HG03175 (cell line): Measurements from ENCODE around the gene ARHGAP25.
"Not testable (repeated sequence)": the region's sequence is repeated elsewhere in the genome, so short reads cannot be mapped to it uniquely, and the experiment has no call there.

Experiments
- ATAC-seq: cut with Tn5 transposase; IDR thresholded peaks from one replicate; pipeline ENCODE4 v1.9.1; 2021; ENCODE audit warnings: mild to moderate bottlenecking, moderate library complexity; ENCODE audit not compliant: unreplicated experiment

ARHGAP25 gene

GRCh38 chr2:68790600-68790999, 56.0 kb downstream of the ARHGAP25 start:
- no peak for ATAC-seq

- no peak for ATAC-seq
These were observed 57.3 kb downstream of the ARHGAP25 start for GRCh38 chr2:68791914-68792313.

DNA sequence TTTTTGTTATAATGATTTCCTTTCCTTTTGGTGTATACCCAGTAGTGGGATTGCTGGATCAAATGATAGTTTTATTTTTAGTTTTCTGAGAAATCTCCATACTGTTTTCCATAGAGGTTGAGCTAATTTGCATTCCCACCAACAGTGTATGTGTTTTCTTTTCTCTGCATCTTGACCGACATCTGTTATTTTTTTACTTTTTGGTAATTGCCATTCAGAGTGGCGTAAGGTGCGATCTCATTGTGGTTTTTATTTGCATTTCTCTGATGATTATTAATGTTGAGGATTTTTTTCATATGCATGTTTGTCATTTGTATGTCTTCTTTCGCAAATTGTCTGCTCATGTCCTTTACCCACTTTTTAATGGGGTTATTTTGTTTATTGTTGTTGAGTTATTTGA, 58.1 kb downstream of the ARHGAP25 start:
- no peak for ATAC-seq

DNA sequence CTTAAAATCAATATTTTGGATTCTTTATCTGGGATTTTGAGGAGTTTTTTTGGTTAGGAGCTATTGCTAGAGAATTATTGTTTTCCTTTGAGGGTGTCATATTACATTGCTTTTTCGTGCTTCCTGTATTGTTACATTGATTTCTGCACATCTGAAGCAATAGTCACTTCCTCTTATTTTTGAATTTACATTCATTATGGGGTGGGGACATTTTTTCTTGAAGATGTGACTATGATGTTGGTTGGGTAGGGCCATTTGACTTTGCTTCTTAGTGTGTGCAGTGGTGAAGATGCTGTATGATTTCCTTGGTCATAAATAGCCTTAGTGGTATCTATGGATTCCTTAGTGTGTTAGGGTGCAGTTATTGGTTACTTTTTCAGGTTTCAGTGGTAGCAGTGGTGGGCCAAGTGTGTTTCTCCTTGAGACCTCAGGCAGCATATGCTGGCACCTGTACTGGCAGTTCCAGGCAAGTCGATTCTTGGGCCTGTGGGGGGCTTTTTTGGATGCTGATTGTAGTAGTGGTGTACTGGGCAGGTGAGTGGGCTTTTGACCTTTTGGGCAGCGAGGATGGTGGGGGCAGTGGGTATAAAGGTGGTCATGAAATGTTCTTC, 61.8 kb downstream of the ARHGAP25 start:
- no peak for ATAC-seq

GRCh38 chr2:68798569-68798968, 64.0 kb downstream of the ARHGAP25 start:
- no peak for ATAC-seq

DNA sequence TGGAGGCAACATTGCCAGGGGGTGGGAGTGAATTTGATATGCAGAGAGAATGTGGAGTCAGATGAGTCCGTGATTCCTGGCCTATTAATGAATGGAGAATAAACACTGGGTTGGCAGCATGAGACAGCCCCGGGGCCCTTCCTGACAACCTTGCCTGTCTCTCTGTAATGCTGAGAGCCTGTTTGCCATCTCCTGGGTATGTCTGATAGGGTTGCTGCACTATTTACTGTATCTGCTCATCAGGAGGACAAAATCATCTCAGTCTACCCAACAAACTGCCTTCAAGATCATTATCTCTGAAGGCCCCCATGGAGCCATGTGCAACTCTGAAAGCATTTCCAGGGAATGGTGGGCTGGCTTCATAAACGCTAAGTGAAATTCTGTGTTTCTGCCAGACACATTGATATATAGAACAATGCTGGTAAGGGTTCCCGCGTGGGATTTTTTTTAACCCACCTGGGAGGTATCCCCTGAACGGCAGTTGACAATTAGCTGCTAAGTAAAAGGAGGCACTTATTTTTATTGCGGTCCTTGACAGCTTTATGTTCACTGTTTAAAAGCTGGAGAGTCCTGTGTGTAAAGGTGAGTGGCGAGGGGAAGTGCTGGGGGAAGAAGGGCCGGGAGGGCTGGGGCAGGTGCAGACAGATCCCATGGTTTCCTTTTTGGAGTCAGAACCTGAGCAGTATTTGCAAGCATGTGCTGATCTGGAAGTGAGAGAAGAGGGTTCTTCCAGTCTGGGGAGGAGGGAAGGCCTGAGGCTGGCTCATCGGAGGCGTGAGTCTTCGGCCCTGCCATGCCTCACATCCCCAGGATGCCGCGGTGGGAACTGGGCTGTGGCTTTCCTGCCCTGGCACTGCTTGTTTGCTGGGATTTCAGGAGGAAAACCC, 64.8 kb downstream of the ARHGAP25 start:
- ATAC-seq, result no peak

DNA sequence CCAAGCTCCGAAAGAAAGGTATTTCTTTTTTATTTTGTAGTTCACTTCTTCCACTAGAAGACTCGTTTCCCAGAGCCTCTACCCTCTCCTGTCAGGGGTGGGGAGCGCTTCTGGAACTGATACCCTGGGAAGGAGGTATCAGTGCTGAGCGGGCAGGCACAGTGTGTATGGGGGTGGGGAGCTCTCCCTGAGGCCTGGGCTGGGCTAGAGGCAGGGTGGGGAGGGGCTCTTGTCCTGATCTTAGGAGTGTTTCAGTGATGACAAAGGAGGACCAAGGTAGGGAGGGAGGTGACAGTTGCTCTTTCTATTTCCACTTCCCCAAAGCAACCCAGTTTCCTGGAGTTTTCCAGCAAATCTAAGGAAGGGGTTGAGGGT, 65.4 kb downstream of the ARHGAP25 start:
- no peak for ATAC-seq

DNA sequence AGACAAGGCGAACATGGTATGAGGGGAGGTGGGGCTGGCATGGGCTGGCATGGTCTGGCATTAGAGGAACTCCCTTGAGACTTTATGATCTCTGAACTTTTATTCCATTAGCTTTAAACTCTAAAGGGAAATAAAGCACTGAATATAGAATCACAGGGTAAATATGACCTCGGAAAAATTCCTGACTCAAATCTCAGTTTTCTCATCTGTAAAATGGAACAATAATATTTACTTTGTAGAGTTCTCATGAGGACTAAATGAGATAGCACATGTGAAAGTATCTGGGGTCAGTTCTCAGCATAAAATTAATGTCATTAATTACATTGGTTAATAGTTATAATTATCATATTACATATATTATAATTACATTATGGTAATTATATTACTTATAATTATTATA, 65.9 kb downstream of the ARHGAP25 start:
- ATAC-seq, result no peak

- not testable (repeated sequence) for ATAC-seq
These were observed 67.5 kb downstream of the ARHGAP25 start for GRCh38 chr2:68802161-68802560.

- ATAC-seq, result no peak
These were observed 70.4 kb downstream of the ARHGAP25 start for GRCh38 chr2:68805025-68805424.

- no peak for ATAC-seq
These were observed 72.0 kb downstream of the ARHGAP25 start for GRCh38 chr2:68806511-68807109.

DNA sequence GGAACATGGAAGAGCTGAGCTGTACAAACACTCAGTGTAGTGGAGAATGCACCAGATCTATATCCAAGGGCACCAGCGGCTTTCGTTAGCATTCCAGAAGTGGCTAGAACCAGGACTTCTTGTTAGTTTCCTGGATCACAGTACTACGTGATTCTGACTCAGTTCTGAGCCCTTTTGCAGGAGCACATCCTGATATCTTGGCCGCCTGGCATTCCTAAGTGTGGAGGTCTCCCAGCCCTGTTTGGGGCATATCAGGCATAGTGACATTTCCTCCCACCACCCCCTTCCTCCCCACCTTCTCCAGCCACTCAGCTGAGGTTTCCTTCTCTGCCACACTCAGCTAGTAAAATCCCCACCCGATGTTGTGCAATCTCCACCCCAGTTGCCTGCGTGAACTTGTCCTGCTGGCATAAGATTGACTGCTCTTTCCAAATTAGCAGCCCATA, 73.2 kb downstream of the ARHGAP25 start:
- no peak for ATAC-seq

GRCh38 chr2:68809324-68810240, 75.0 kb downstream of the ARHGAP25 start:
- ATAC-seq, result no peak

DNA sequence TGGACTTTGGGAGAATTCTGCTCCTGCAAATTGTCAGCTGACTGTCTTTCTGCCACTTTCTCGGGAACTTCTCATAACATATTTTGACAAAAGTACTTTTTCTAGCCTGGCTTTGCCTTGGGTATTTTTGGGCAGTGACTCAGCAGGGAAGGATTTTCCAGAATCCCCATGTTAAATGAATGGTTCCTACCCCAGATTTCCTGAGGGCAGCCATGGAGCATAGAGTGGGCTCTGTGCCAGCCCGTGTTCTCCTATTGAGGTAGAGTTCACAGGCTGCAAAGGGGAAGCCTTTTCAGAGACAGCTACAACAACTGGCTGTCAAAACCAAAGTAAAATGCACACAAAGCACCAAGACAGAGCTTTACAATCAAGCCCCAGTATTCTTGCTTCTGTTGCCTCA, 76.8 kb downstream of the ARHGAP25 start:
- no peak for ATAC-seq

GRCh38 chr2:68812251-68812650, 77.6 kb downstream of the ARHGAP25 start:
- no peak for ATAC-seq

GRCh38 chr2:68813596-68813995, 79.0 kb downstream of the ARHGAP25 start:
- ATAC-seq, result no peak

DNA sequence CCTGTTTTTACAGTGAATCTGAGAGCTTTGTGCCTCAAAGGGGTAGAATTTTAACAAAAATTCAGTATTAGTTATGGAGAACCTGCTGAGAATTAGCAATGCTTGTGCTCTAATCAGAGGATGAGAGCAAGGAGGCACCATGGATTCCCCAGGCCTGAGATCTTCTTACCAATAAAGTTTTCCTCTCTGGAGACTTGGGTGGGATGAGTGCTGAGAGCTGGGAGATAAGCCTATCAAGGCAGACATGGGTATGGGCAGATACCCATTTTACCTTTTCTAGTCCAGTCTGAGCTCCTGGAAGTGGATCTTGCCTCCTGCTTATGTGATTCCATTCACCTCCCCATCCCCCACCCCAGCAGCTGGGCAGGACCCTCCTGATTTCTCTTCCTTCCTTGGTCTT, 82.7 kb downstream of the ARHGAP25 start:
- no peak for ATAC-seq

GRCh38 chr2:68819556-68819955, 84.9 kb downstream of the ARHGAP25 start:
- ATAC-seq, result no peak

DNA sequence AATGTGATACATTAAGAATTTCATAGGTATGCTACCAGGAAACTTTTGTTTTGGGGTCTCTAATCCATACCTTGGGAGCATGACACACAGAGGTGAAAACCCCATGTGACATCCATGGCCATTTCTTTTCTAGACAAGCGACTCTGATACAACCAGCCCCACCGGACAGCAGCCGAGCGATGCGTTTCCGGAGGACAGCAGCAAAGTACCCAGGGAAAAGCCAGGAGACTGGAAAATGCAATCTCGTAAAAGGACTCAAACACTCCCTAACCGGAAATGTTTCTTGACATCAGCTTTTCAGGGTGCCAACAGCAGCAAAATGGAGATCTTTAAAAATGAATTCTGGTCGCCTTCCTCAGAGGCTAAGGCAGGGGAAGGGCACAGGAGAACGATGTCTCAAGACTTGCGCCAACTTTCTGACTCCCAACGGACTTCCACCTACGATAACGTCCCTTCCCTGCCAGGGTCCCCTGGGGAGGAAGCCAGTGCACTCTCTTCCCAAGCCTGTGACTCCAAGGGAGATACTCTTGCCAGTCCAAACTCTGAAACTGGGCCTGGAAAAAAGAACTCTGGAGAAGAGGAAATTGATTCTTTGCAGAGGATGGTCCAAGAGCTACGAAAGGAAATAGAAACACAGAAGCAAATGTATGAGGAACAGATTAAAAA, 87.7 kb downstream of the ARHGAP25 start:
- no peak for ATAC-seq

DNA sequence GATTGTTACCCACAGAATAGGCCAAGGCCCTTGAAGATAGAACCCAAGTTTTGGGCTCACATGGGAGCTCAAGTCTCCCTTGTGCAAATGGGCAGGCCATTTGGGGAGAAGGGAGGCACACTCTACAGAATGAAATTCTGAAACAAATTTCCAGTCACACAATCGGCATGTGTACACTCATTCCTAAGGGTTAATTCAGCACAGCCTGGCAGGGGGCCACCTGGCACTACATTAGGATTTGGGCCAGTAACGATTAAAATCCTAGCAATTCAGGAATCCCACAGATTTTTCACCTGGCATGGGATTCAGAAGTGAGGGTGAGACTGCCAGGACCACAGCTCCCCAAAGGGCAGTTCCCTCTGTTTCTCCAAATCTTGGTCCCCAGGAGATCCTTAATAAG, 90.2 kb downstream of the ARHGAP25 start:
- no peak for ATAC-seq
